ENCODE measurements around the gene ATL1.
"Not testable (repeated sequence)": the region's sequence is repeated elsewhere in the genome, so short reads cannot be mapped to it uniquely, and the experiment has no call there.

Gene ATL1

GRCh38 chr14:50534997-50535396, 24.9 kb upstream of the ATL1 start:
- DNase-seq = no peak

- DNase-seq = not testable (repeated sequence)
Measured at GRCh38 chr14:50538034-50538433, 21.9 kb upstream of the ATL1 start.

DNA sequence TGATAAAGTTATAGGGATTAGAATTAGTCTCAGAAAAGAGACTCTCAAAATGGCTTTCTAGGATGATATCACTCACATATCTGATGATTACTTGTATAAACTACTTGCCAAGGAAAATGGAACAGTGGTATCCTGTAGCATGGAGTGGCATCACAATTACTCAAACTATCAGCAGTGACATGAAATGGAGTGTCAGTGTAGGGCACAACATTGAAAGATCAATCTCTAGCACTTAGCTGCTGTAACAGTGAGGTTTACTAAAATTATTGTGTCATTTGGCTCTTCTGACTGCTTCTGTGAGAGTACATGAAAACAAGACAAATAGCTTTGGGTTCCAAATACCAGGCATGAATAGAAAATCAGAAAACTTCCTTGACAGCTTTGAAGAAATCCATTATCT, 20.9 kb upstream of the ATL1 start:
- DNase-seq = no peak

GRCh38 chr14:50541159-50541567, 18.8 kb upstream of the ATL1 start:
- no peak for DNase-seq

GRCh38 chr14:50542941-50543418, 17.0 kb upstream of the ATL1 start:
- DNase-seq = peak; percentile 62

DNA sequence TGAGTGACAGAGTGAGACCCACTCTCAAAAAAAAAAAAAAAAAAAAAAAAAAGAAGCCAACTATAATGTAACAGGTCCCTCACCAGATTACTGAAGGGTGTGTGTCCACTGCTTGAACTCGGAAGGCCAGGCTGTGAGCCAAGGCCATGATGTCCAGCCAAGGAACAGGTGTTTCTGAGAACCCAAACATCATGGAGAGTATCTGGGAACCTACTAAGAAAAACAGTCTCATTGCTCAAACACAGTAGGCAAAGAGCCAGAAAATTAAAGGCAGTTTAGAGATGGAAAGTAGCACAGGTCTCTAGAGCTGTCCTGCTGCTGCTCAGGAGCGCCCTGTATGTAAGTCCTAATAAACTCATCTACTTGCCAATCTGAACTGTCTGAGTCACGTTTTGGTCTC, 15.0 kb upstream of the ATL1 start:
- no peak for DNase-seq

GRCh38 chr14:50545618-50546017, 14.3 kb upstream of the ATL1 start:
- no peak for DNase-seq

- no peak for DNase-seq
Measured at GRCh38 chr14:50550294-50550693, 9.7 kb upstream of the ATL1 start.

- DNase-seq = no peak
Measured at GRCh38 chr14:50551877-50552276, 8.1 kb upstream of the ATL1 start.

- peak; percentile 8 for DNase-seq
Measured at GRCh38 chr14:50552796-50553195, 7.1 kb upstream of the ATL1 start.

DNA sequence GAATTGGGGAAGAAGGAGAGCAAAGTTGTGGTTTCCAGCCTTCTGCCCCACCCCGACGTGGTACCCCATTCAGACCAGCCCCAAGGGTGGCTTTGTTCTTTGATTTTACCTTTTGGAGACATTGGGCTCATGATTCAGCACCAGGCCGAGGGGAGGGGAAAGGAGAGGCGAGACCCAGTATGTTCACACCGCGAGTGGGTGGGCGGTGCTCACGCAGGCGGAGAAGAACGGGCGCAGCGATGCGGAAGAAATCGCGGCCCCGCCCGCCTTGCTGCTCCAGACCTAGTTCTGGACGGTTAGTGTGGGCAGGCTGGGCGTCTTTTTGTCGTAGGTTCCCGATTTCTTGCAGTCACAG, 963 bp downstream of the ATL1 start:
- DNase-seq = peak; percentile 50

GRCh38 chr14:50562841-50563240, 2.9 kb downstream of the ATL1 start:
- no peak for DNase-seq

- no peak for DNase-seq
Measured at GRCh38 chr14:50569714-50570274, 9.8 kb downstream of the ATL1 start.

DNA sequence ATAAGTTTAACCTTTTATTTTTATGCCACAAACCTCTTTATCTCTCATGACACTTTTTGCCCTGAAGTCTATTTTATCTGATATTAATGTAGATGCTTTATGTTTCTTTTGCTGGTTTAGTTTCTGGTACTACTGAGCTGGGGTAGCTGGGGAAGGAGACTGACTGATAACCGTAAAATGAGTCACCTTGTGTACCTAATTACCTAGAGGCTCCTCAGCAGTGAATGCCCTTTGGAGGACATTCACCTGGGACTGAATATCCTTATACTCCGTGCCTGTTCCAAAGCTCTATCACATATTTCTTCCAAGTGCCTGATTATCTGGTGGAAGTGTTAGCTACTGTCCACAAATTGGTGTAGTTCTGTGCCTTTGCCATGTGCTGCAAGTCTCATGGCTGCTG, 13.9 kb downstream of the ATL1 start:
- no peak for DNase-seq

GRCh38 chr14:50575769-50576168, 15.8 kb downstream of the ATL1 start:
- no peak for DNase-seq

DNA sequence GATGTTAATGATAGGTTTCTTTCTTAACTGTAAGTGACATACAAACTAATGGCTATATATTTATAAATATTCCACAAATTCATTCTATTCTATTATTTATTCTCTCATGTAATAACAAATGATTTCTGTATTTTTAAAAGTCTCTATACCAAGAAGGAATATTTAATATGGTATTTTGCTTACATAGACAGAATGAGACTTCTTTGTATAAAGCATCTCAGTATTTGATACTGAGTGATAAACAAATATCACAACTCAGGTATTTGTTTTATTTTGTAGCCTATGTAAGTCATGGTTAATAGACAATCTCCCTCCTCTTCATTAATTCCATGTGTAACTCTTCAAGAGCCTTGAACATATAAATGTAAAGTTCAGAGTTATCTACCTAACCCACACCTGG, 18.0 kb downstream of the ATL1 start:
- DNase-seq = no peak

- DNase-seq = no peak
Measured at GRCh38 chr14:50578433-50578832, 18.5 kb downstream of the ATL1 start.

DNA sequence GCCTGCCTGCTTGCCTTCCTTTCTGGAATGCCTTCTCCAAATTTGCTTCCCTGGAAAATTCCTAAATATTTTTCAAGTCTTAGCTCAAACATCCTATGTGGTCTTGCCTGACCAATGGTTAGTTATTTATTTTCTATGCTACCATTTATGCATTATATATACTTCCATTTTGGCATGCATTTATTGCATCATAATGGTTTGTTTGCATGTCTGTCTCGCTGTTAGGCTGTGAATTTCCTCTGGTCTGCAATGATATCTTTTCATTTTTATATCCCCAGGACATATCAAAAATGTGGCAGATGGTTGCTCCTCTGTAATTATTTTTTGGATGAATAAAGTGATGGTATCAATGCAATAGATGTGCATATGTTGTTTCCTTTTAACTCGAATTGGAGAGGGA, 30.5 kb downstream of the ATL1 start:
- no peak for DNase-seq

DNA sequence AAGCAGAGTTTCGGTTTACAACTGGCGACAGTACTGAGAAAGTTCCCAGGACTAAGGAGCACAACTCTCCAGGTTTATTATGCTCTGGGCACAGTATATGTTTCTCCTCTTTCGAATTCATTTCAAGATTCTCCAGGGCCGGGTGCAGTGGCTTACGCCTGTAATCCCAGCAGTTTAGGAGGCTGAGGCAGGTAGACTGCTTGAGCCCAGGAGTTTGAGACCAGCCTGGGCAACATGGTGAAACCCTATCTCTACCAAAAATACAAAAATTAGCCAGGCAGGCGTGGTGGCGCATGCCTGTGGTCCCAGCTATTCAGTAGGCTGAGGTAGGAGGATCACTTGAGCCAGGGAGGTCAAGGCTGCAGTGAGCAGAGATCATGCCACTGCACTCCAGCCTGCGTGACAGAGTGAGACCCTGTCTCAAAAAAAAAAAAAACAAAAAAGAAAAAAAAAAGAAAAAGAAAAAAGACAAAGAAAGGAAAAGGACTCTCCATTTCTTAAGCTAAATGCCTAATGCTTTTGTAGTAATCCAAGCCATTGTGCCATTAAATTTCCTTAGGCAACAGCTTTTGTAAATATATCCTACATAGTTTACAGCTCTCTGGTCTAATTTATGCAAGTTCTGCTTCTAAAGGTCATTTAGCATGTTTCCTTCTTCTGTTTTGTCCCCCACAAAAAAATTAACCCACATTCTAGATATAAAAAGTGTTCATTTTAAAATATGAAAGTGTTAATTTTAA, 34.8 kb downstream of the ATL1 start:
- DNase-seq = no peak

DNA sequence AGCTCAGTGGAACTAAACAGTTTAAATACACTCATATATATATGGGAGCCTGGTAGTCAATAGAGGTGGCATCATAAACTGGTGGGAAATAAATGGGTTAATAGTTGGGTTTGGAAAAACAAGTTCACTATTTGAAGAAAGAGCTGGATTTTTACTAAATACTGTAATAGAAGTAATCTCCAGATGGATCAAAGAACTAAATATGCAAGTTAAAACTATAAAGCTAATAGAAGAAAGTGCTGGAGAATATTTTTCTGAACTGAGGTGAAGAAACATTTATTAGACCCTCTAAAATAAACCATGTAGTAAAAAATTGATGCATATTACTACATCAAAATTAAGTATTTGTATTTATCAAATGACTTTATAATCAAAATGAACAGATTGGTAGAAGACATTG, 38.8 kb downstream of the ATL1 start:
- DNase-seq = no peak

DNA sequence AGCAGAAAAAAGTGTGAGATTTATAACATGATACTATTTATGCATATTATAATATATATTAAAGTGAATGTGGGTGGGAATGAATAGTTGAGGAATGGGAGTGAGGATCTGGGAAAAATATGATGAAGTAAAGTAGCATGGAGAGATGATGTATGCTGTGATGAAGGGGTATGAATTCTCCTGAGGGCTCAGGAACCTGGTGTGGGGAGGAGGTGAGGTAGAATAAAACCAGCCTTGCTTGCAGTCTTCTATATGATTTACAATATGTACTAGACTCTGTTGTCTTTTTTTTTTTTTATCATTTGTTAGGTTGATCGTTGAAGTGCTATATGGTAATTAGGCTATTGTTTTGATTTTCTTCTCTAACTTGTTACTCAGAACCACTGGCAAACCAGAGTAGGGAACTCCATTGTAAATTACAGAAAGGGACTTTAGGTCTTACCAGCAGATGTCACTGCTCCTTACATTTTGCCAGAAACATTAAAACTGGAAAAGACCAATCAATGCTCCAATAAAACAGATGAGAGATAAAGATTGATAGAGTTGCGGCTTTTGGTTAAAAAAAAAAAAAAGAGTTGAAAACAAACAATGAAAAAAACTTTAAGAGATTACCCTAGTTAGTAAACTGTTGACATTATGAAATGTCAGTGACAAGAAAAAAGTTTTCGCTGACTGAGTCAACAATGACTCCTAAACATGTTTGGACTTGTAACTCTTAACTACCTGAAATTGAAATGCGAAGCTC, 39.9 kb downstream of the ATL1 start:
- DNase-seq = peak; percentile 24

GRCh38 chr14:50600849-50601248, 40.9 kb downstream of the ATL1 start:
- DNase-seq = no peak

DNA sequence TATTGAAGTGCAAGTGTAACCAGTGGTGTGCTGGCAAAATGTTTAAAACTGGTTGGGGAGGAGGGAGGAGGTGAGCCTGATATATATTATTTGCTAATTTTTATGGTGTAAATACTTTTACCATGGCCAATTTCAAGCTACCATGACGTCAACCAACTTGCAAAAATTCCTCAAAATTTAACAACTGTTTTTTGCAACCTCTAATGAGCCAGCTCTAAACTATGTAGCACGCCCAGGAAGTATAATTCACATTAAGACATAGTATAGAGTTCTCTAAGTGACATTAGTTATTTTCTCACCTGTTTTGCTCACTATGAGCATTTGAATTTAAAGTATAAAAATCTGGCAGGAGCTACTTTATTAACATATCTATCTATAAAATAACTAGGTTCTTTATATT, 41.4 kb downstream of the ATL1 start:
- no peak for DNase-seq

- DNase-seq = no peak
Measured at GRCh38 chr14:50602035-50602434, 42.1 kb downstream of the ATL1 start.
